ENCODE results near the gene C19orf81.

C19orf81 gene

GRCh38 chr19:50686310-50687032 lies 37.2 kb downstream of the C19orf81 start:
- DNase-seq = no peak

DNA sequence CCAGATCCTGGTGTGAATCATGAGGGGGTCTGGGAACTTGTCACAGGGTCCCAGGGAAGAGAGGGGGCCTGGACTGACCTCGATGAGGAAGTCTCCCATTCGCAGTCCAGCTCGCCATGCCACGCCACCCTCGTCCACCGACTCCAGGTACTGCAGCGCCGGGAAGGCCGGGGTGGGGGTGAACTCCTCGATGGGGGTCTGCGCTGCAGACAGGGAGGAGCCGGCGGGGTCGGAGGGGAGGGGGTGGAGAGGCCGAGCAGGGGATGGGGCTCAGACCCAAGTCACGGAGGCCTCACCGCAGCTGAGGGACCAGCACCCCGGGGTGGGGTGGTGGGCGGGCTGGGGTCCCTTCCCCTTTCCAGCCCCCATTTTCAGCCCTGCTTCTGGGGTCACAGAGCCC lies 39.5 kb downstream of the C19orf81 start:
- no peak for DNase-seq

GRCh38 chr19:50690439-50690838 lies 41.2 kb downstream of the C19orf81 start:
- no peak for DNase-seq

DNA sequence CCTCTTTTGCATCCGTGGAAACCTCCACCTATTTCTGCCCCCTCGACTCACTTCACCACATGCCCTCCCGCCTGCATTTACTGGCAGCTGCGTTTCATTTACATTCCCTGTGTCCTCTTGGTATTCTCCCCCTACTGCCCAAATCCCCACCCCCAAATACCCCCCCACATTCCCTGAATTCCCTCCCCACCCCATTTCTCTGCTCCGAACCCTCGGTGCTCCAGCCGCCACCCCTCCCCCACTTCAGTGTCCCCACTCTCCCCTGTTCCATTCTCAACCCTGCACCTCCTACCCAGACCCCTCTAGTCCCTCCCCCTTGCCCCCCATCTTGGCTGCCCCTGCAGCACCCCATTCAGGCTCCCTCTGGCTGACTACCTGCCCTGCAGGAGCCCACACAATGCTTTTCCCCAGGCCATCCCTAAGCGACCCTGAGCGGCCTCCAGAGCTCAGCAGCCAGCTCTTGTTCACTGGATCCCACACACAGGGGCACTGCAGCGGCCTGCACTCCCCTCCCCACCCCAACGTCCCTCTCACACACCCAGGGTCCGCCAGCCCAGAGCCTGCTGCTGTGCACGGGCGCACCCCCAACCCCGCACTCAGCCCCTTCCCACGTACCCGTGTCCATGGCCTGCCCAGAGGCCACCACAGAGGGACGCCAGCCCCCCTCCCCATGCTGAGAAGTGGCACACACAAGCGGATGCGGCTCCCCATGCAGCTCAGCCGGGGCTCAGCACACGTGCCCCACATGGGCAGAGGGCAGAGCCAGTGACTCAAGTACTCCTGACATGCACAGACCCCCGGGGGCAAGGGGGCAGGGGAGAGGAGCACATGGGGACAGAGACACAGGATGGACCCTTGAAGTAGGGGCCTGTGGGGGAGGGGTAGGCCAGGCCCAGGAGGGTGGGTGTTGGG lies 44.1 kb downstream of the C19orf81 start:
- no peak for DNase-seq

GRCh38 chr19:50694815-50695145 lies 45.5 kb downstream of the C19orf81 start:
- DNase-seq = no peak

GRCh38 chr19:50695251-50696093 lies 46.2 kb downstream of the C19orf81 start:
- DNase-seq = no peak

GRCh38 chr19:50696094-50696483 lies 46.8 kb downstream of the C19orf81 start:
- no peak for DNase-seq

GRCh38 chr19:50697414-50698124 lies 48.3 kb downstream of the C19orf81 start:
- DNase-seq = no peak

GRCh38 chr19:50701367-50701985 lies 52.2 kb downstream of the C19orf81 start:
- no peak for DNase-seq

DNA sequence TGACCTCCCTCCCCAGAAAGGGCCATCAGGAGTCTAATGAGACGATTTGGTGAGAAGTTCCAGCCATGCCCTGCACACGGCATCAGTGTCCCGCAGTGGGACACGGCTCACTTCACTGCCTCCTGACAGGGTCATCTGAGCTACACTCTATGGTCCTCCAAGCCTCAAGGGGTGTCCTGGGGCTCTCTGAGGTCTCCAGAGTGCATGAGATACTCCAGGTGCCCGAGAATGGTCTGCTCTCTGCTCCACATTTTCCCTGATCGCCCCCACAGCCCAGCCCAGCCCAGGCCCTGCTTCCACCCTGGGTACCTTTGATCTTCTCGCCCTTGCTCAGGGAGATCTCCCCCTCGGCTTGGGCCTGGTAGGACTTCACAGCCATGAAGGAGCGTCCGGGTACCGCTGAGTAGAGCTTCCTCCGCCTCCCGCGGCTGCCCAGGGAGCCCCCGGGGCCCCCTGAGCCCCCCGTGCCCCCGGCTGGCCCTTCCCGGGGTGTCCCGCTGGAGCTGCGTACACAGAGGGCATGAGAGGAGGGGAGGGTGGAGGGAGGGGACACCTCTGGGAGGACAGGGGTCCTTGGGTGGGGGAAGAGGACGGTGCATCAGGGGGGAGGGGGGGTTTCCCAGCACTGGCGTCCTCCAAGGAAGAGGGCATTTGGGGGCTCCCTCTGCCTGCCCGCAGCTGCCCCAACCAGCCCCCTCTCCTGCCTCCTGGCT lies 53.1 kb downstream of the C19orf81 start:
- DNase-seq = no peak

- DNase-seq = no peak
Measured at GRCh38 chr19:50702871-50703829, 53.9 kb downstream of the C19orf81 start.

GRCh38 chr19:50703915-50704796 lies 54.9 kb downstream of the C19orf81 start:
- no peak for DNase-seq

DNA sequence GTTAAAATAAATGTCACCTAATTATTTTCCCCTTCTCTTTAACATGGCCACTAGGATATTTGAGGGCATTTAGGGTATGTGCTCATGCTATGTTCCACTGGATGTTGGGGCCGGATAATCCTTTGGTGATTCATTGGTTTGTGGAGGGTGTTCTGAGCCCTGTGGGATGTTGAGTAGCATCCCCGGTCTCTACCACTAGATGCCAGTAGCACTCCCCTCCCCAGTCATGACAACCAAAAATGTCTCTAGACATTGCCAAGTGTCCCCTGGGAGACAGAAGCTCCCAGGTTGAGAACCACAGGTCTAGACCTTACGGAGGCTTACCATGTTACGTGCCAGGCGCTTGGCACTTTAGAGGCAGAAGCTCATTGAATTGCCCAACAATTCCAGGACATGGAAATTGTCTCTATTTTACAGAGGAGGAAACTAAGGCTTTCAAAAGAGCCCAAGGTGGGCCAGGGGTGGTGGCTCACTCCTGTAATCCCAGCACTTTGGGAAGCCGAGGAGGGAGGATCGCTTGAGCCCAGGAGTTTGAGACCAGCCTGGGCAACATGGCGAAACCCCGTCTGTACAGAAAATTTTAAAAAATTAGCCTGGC lies 56.3 kb downstream of the C19orf81 start:
- no peak for DNase-seq

- no peak for DNase-seq
Measured at GRCh38 chr19:50706387-50706786, 57.1 kb downstream of the C19orf81 start.

DNA sequence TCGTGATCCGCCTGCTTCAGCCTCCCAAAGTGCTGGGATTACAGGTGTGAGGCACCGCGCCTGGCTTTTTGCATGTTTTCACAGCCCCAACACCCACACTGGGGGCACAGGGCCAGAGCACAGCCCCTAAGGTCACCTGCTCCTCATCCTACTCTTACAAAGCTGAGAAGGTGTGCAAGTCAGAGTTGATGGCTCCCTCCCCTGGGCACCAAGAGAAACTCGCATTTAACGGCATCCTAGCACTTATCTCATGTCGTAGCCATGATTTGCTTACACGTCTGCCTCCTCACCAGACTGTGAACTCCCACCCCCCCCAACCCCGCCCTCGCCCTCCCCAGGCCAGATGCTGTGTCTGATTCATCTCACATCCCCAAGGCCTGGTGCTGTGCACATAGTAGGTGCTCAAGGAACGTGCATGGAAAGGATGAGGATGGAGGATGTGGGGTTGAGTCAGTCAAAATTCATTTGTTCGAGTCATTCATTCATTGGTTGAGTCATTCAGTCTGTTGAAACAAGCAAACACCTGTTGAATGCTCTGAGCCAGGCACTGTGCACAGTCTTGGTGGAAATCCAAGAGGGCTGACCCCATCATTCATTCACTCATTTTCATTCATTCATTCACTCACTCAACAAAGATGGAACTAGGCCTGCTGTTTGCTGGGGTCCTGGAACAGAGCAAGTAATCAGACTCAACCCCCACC lies 59.1 kb downstream of the C19orf81 start:
- DNase-seq = no peak

All from activated T-cell treated with anti-CD3 and anti-CD28 coated beads, Interleukin-2, amount 50 U/mL, for 1 hour (primary cell).